Motor neuron (in vitro differentiated cells): ENCODE measurements around the gene CYB5R2. TPM values are rescaled to one million over a fixed set of nuclear protein-coding genes. Genes with fewer than 3 reads are reported as not detected.

Experiments used
- ATAC-seq, 8 experiments: fragments of 200-7000 bp; cut with Tn5 transposase; replicated peaks in 6 of 8; 2 replicates each; pipeline ENCODE4 v1.8.0; 2021; ENCODE audit warnings: mild to moderate bottlenecking in 8 of 8, moderate library complexity in 8 of 8
- H3K27ac ChIP-seq, 2 donors: fragments of 250-450 bp; sonication (Bioruptor Pico); 2 replicates each; pipeline ENCODE4 v1.9.0; 2021; ENCODE audit warnings: antibody characterized with exemption in 2 of 2, mild to moderate bottlenecking in 2 of 2, moderate library complexity in 1 of 2
- H3K4me1 ChIP-seq, 2 donors: fragments of 250-450 bp; sonication (Bioruptor Pico); replicated peaks in 1 of 2; 2 replicates each; pipeline ENCODE4 v1.6.1; 2021; ENCODE audit warnings: antibody characterized with exemption in 2 of 2, mild to moderate bottlenecking in 2 of 2, moderate library complexity in 1 of 2
- H3K4me3 ChIP-seq, 5 donors: fragments of 250-450 bp; sonication (Bioruptor Pico); 2 replicates each; pipeline ENCODE4 v1.9.0; 2021; ENCODE audit warnings: antibody characterized with exemption in 5 of 5, mild to moderate bottlenecking in 5 of 5, moderate library complexity in 4 of 5
- WGBS, 10 experiments: fragments of 450-650 bp; shearing (Covaris generic); methylation state at CpG; one replicate each; pipeline ENCODE4 v1.0.0; 2022; 5-methylcytosine and 5-hydroxymethylcytosine counted together
- in situ Hi-C, 9 experiments: fragments of 400-800 bp; cut with MboI; loops; one replicate each; pipeline ENCODE4 v1.15.0; 2021; ENCODE audit warnings: low sequenced_read_pairs in 9 of 9, low pct_unique_long_range_greater_than_20kb in 2 of 9; ENCODE audit not compliant: unreplicated experiment in 9 of 9
- total RNA-seq, 8 experiments: library from RNA; unstranded; fragments of 300-600 nt; gene quantifications; 2 replicates each; pipeline versions ENCODE4 v1.2.3 to v1.2.4, GENCODE V29; 2022

The CYB5R2 gene
- total RNA-seq = 10 to 100 TPM in 3 of 8 experiments, 1 to 10 TPM in 3, under 1 TPM in 2; 0.54 to 16.3 (median 3.1) TPM

DNA sequence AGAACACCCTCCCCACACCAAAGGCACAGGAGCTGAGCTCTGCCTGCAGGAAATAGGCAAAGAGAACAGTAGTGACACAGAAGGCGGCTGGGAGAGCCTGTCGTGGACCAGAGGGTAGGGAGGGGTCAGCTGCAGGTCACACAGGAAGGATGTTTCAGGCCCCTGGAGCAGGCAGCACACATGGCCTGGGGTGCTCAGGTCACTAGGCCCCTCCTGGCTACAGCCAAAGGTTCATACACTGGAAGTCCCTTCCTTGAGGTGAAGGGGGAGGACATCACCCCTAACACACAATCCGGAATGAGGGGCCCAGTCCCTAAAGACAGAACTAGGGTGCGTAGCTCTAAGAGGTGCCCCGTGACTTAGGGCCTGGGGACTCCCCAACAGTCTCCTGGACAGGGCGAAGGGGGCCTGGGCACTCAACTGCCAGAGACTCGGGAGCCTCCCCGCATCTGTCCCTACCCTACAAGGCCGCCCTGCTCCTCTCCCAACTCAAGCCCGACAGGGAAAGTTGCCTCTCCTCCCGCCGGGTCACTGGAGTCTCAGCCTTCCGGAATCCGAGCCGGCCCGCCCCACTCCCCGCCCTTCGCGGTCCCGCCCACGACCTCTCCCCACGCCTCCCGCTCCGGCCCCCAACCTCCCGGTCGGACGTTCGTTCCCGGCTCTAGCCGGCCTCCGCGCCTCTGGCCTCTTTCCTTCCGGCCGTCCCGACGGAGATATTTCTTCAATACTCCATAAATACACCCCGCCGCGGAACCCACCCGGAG is at the start of gene CYB5R2:
TSS of gene CYB5R2 (minus strand) at position 541 of the 764 bp plus-strand sequence. CDS start 675 bp downstream, outside the sequence.
- in situ Hi-C loops = loop anchor here in 2 of 9 experiments (25.0 kb wide), 1 partner anchor 111 kb away; no protein-coding TSS in a partner anchor
- H3K27ac ChIP-seq = no peak within 1 kb of the TSS
- peak within 1 kb of the TSS in 3 of 5 donors; percentile 10 to 31 (median 26) for H3K4me3 ChIP-seq
- H3K4me1 ChIP-seq = peaks cover 5 to 22% of the 10 kb centered on the region in 2 donors
- 40 to 75% (median 71%) methylated on average over 1 to 4 of the region's 40 CpGs; no CpG with 5 or more reads in 7 of the 10 experiments for WGBS, 10 experiments
- ATAC-seq = peak in 7 of 8 experiments; percentile 16 to 59 (median 47)

DNA sequence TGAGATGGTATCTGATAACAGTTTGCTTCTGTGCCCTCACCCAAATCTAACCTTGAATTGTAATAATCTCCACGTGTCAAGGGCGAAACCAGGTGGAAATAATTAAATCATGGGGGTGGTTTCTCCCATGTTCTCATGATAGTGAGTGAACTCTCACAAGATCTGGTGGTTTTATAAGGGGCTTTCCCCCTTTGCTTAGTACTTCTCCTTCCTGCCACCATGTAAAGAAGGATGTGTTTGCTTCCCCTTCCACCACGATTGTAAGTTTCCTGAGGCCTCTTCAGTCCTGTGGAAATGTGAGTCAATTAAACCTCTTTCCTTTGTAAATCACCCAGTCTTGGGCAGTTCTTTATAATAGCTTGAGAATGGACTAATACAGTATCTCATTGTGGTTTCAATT is 41.5 kb upstream of the CYB5R2 start:
- no peak overlapping the region for H3K4me3 ChIP-seq
- WGBS, 10 experiments = 0 to 94% (median 55%) methylated on average over 1 to 3 of the region's 3 CpGs; no CpG with 5 or more reads in 2 of the 10 experiments
- ATAC-seq = no peak
- no peak overlapping the region for H3K27ac ChIP-seq
- in situ Hi-C loops = no loop called here
- no peaks in the 10 kb centered on the region for H3K4me1 ChIP-seq

DNA sequence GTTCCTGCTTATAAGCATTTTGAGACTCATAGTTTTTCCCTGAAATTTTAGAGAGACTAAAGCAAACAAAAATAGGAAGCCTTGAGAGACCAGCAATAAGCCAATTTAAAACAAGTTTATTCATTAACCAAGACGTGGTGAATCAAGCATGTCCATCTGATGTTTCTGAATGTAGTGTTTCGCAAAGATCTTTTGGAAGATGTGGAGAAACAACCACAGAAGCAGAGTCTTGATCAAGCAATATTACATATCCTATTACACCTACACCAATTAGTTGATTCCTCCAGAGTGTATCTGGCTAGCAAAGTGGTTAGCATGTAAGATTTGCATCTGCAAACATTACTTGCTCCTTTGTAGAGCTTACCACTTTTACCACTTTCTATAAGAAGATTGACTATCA is 33.1 kb upstream of the CYB5R2 start, which contains the start of gene OVCH2:
TSS of gene OVCH2 (minus strand) at position 101 of the 400 bp plus-strand sequence. CDS start at position 18, 83 bp downstream.
- Histone ChIP-seq H3K4me3 (no peak within 1 kb of the TSS), H3K4me1 (no peaks in the 10 kb centered on the region), H3K27ac (no peak within 1 kb of the TSS)
- in situ Hi-C loops = no loop called here
- no peak for ATAC-seq
- 19 to 100% (median 75%) methylated on average over 1 to 2 of the region's 2 CpGs; no CpG with 5 or more reads in 2 of the 10 experiments for WGBS, 10 experiments

DNA sequence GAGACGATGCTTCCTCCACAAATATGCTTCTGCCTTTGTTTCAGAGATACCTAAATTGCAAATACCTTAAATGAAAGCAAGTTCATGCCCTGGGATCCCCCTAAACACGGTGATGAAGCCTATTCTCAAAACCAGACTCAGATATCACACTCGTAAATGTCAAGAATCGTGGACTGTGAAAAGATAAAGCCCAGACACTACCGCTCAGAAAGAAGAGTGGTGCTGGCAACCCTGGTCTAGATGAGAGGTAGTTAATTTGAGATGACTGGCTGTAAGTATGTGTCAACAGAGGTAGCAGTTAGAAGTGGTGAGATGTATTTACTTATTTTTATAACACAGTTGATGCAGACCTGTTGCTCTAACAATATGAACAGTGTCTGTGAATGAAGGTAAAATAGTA is 30.4 kb upstream of the CYB5R2 start:
- ATAC-seq = no peak
- in situ Hi-C loops = no loop called here
- H3K27ac ChIP-seq = no peak overlapping the region
- no peak overlapping the region for H3K4me3 ChIP-seq
- WGBS, 10 experiments = 0 to 100% (median 76%) methylated on average over 1 to 5 of the region's 5 CpGs; no CpG with 5 or more reads in 1 of the 10 experiments
- H3K4me1 ChIP-seq = no peaks in the 10 kb centered on the region

DNA sequence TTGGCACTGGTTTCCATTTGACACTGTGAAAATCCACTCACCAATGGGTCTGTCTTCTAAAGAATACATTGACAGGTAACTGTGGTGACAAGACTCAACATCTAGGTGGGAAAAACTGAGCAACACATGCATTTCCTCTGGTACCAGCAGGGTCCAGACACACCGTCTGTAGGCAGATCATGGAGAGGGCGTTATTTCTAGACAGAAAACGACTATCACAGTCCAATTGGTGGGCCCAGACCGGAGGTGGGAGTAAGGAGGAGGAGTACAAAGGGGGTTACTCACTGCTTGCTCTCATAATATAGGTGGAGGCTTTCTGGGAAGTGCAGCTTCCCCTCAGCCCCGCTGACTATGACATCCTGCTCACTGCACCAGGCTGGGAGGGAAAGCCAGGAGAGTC is 23.1 kb upstream of the CYB5R2 start:
- ATAC-seq = no peak
- in situ Hi-C loops = loop anchor here in 4 of 9 experiments (25.0 kb wide), 3 partner anchors 559 to 609 kb away; partner anchors contain the start of gene RBMXL2 (in 2 of the 4)
- no peaks in the 10 kb centered on the region for H3K4me1 ChIP-seq
- H3K4me3 ChIP-seq = no peak overlapping the region
- H3K27ac ChIP-seq = no peak overlapping the region
- 17 to 100% (median 62%) methylated on average over 1 to 5 of the region's 5 CpGs; no CpG with 5 or more reads in 3 of the 10 experiments for WGBS, 10 experiments

DNA sequence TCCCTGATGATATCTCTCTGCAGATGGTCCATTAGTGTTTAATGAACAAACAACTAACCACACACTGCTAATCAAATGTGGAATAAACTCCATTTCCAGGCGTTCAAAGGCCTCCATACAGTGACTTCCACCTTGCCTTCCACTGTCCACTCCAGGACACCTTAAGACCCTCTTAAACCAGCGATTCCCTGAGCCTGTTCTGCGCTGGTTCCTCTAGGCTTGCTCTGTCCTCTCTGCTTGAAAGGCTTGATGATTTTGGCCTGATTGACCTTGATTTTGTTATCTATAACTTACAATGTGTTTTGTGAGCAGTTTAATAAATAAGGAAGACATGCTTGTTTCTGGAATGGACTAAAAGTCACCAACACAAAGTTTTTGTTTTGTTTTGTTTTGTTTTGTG is 20.9 kb upstream of the CYB5R2 start:
- no peak for ATAC-seq
- H3K27ac ChIP-seq = no peak overlapping the region
- no peaks in the 10 kb centered on the region for H3K4me1 ChIP-seq
- WGBS, 10 experiments = 47 to 92% (median 77%) methylated on average over 2 to 3 of the region's 3 CpGs; no CpG with 5 or more reads in 2 of the 10 experiments
- no peak overlapping the region for H3K4me3 ChIP-seq
- in situ Hi-C loops = loop anchor here in 4 of 9 experiments (25.0 kb wide), 3 partner anchors 557 to 607 kb away; partner anchors contain the start of gene RBMXL2 (in 2 of the 4)

DNA sequence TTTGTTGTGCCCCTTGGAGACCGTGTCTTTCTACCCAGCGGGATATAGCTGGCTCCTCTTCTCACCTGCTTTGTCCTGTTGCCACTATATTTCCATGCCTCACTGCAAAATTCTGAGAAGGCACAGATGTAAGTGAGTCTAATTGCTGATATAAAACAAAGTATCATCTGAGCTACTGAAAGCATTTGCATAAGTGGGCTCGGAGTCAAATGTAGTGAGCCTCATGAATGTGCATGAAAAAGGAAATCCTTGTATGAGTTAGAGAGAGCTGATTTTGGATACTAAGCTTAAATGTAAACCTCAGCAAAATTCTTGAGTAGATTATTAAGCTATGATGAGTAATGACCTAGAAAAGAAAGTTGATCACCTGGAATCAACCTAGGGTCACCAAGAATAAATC is 19.1 kb upstream of the CYB5R2 start:
- ATAC-seq = no peak
- no peak overlapping the region for H3K4me3 ChIP-seq
- H3K27ac ChIP-seq = no peak overlapping the region
- no peaks in the 10 kb centered on the region for H3K4me1 ChIP-seq
- 0 to 100% (median 89%) methylated on average over 1 to 3 of the region's 3 CpGs; no CpG with 5 or more reads in 2 of the 10 experiments for WGBS, 10 experiments
- in situ Hi-C loops = loop anchor here in 4 of 9 experiments (25.0 kb wide), 3 partner anchors 555 to 605 kb away; partner anchors contain the start of gene RBMXL2 (in 2 of the 4)

DNA sequence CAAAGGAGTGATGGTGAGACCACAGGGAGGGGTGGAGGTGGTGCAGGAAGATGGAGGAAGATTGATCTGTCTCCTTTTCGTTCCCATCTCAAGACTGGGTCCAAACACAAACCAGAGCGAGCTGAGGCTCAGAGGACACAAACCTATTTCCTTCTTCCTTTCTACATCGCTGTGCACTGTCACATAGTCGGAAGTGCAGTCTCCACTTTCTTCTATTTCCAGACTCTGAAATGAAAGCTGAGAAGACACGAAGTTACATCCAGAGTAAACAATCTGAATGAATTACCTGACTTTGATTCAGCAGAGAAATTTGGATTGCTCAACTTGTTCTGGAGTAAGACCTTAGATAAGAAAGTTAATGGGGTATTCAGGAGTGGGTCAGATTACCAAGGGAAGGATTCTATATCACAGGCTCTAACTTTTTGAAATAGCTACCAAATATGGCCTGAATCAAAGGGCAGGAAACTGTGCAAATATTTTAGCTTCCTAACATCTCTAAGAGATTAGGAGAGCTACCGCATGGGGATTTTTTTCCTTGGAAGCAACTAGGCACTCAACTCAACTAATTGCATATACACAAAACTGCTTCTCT is 18.6 kb upstream of the CYB5R2 start:
- no peak overlapping the region for H3K27ac ChIP-seq
- no peaks in the 10 kb centered on the region for H3K4me1 ChIP-seq
- no peak overlapping the region for H3K4me3 ChIP-seq
- no peak for ATAC-seq
- in situ Hi-C loops = loop anchor here in 4 of 9 experiments (25.0 kb wide), 3 partner anchors 555 to 605 kb away; partner anchors contain the start of gene RBMXL2 (in 2 of the 4)
- 58 to 90% (median 79%) methylated on average over 2 to 6 of the region's 6 CpGs; no CpG with 5 or more reads in 1 of the 10 experiments for WGBS, 10 experiments

DNA sequence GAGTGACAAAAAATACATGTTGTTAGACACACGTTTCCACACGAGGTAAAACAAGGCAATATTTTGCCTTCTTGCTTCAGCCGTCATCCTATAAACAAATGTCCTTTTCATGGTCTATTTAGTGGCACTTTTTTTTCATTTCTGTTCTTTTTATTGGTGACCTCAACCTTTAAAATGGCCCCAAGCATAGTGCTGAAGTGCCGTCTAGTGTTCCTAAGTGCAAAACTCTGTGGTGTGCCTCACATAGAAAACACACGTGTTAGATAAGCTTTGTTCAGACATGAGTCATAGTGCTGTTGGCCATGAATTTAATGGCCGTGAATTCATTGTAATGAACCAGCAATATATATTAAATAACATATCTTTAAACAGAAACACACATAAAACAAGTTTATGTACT is 17.3 kb upstream of the CYB5R2 start:
- Histone ChIP-seq H3K4me3 (no peak overlapping the region), H3K4me1 (no peaks in the 10 kb centered on the region), H3K27ac (no peak overlapping the region)
- in situ Hi-C loops = loop anchor here in 4 of 9 experiments (25.0 kb wide), 3 partner anchors 553 to 603 kb away; partner anchors contain the start of gene RBMXL2 (in 2 of the 4)
- WGBS, 10 experiments = 23 to 100% (median 53%) methylated on average over 1 to 6 of the region's 6 CpGs; no CpG with 5 or more reads in 1 of the 10 experiments
- peak in 5 of 8 experiments; percentile 61 to 88 (median 82) for ATAC-seq

DNA sequence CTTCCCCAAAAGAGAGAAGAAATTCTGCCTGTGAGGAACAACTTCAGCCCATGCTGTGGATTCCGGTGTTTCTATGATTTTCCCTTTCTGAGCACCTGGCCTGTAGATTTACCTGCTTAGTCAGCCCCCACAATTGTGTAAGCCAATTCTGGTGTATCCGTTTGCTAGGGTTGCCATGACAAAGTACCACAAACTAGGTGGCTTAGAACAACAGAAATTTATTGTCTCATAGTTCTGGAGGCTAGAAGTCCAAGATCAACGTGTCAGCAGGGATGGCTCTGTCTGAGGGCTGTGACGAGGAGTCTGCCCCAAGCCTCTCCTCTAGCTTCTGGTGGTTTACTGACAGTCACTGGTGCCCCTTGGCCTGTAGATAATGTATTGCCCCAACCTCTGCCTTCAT is 15.9 kb upstream of the CYB5R2 start:
- in situ Hi-C loops = loop anchor here in 4 of 9 experiments (25.0 kb wide), 3 partner anchors 552 to 602 kb away; partner anchors contain the start of gene RBMXL2 (in 2 of the 4)
- Histone ChIP-seq H3K4me1 (no peaks in the 10 kb centered on the region), H3K27ac (no peak overlapping the region), H3K4me3 (no peak overlapping the region)
- ATAC-seq = no peak
- WGBS, 10 experiments = 0 to 90% (median 63%) methylated on average over 1 to 3 of the region's 4 CpGs; no CpG with 5 or more reads in 1 of the 10 experiments

DNA sequence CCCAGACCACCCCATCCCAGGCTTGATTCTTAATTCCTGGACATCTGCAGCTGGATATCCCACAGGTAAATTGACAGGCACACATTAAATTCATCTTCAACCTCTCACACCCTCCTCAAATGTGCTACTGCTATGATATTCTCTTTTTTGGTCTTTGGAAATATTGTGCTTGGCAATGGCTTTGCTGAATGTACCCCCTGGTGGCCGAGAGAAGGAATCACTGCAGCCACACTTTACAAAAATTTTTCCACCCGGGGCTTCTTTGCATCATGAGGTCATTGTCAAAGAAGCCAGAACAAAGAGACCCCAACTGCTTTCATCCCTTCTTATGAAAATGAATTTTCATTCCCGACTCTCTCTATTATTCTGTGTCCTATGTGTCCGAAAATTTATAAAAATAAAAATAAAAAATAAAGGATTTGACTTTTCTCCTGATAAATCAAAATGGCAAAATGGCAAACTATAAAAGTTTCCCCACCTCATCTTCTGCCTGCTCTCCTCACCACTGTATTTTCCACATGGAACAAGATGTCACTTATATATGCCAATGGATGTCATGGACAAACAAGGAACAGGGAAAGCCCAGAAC is 15.0 kb upstream of the CYB5R2 start:
- in situ Hi-C loops = loop anchor here in 4 of 9 experiments (25.0 kb wide), 3 partner anchors 551 to 601 kb away; partner anchors contain the start of gene RBMXL2 (in 2 of the 4)
- Histone ChIP-seq H3K4me3 (no peak overlapping the region), H3K27ac (no peak overlapping the region), H3K4me1 (no peaks in the 10 kb centered on the region)
- WGBS, 10 experiments = 0 to 21% (median 6%) methylated on average over 2 to 4 of the region's 4 CpGs; no CpG with 5 or more reads in 1 of the 10 experiments
- peak in 3 of 8 experiments; percentile 34 to 61 (median 45) for ATAC-seq

DNA sequence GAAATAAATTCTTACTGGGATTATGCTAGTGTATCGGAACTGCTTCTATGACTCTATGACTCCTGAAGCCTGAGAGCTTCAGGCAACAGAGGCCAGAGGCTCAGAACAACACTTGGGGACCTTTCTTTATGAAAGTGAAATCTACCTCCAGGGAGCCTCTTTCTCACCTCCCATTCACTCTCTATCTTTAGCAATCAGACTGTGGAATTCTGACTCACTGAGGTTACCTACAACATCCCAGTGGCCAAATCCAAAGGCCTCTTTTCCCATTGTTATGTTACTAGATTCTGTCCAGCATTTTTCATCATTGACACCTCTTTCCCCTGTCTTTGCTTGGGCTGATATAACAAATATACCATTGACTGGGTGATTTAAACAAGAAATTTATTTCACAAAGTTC is 14.1 kb upstream of the CYB5R2 start:
- ATAC-seq = no peak
- no peaks in the 10 kb centered on the region for H3K4me1 ChIP-seq
- 71 to 100% (median 100%) methylated on average over 1 of the region's 1 CpG; no CpG with 5 or more reads in 2 of the 10 experiments for WGBS, 10 experiments
- no peak overlapping the region for H3K27ac ChIP-seq
- in situ Hi-C loops = loop anchor here in 4 of 9 experiments (25.0 kb wide), 3 partner anchors 550 to 600 kb away; partner anchors contain the start of gene RBMXL2 (in 2 of the 4)
- H3K4me3 ChIP-seq = no peak overlapping the region
